Measurements from ENCODE around the gene ZNF598. TPM values are rescaled to one million over a fixed set of nuclear protein-coding genes. Genes with fewer than 3 reads are reported as not detected.
"Not testable (repeated sequence)": the region's sequence is repeated elsewhere in the genome, so short reads cannot be mapped to it uniquely, and the experiment has no call there.

The ZNF598 gene
- total RNA-seq, 1 experiment from 2014 or later: 89.3 TPM

- in situ Hi-C loops (cut with HindIII; ENCODE audit: low pct_unique_long_range_greater_than_20kb, low sequenced_read_pairs): loop anchor here (25.0 kb wide), 1 partner anchor 469 kb away; the partner anchor contains the start of genes AMDHD2 and ATP6V0C
- DNase-seq (ENCODE audit: low read depth): peak; percentile 86
Measured at GRCh38 chr16:2042986-2043666, 33.5 kb upstream of the ZNF598 start.

GRCh38 chr16:2042171-2042985 is 32.8 kb upstream of the ZNF598 start:
- DNase-seq (ENCODE audit: low read depth): no peak
- in situ Hi-C loops (cut with HindIII; ENCODE audit: low pct_unique_long_range_greater_than_20kb, low sequenced_read_pairs): loop anchor here (25.0 kb wide), 1 partner anchor 470 kb away; the partner anchor contains the start of genes AMDHD2 and ATP6V0C

GRCh38 chr16:2040787-2041522 is 31.3 kb upstream of the ZNF598 start:
- peak; percentile 85 for DNase-seq (ENCODE audit: low read depth)

GRCh38 chr16:2040041-2040786 is 30.6 kb upstream of the ZNF598 start:
- in situ Hi-C loops (cut with HindIII; ENCODE audit: low pct_unique_long_range_greater_than_20kb, low sequenced_read_pairs): loop anchor here (25.0 kb wide), 1 partner anchor 472 kb away; the partner anchor contains the start of genes AMDHD2 and ATP6V0C
- DNase-seq (ENCODE audit: low read depth): no peak

More at GRCh38 chr16:2040787-2041522, 31.3 kb upstream of the ZNF598 start:
- in situ Hi-C loops (cut with HindIII; ENCODE audit: low pct_unique_long_range_greater_than_20kb, low sequenced_read_pairs): loop anchor here (25.0 kb wide), 1 partner anchor 471 kb away; the partner anchor contains the start of genes AMDHD2 and ATP6V0C

- DNase-seq (ENCODE audit: low read depth): no peak
Measured at GRCh38 chr16:2039274-2040031, 29.8 kb upstream of the ZNF598 start.

GRCh38 chr16:2038382-2039231 is 29.0 kb upstream of the ZNF598 start:
- in situ Hi-C loops (cut with HindIII; ENCODE audit: low pct_unique_long_range_greater_than_20kb, low sequenced_read_pairs): loop anchor here (25.0 kb wide), 1 partner anchor 474 kb away; the partner anchor contains the start of genes AMDHD2 and ATP6V0C
- DNase-seq (ENCODE audit: low read depth): no peak

More at GRCh38 chr16:2039274-2040031, 29.8 kb upstream of the ZNF598 start:
- in situ Hi-C loops (cut with HindIII; ENCODE audit: low pct_unique_long_range_greater_than_20kb, low sequenced_read_pairs): loop anchor here (25.0 kb wide), 1 partner anchor 473 kb away; the partner anchor contains the start of genes AMDHD2 and ATP6V0C

- in situ Hi-C loops (cut with HindIII; ENCODE audit: low pct_unique_long_range_greater_than_20kb, low sequenced_read_pairs): loop anchor here (25.0 kb wide), 1 partner anchor 474 kb away; the partner anchor contains the start of genes AMDHD2 and ATP6V0C
- DNase-seq (ENCODE audit: low read depth): no peak
Measured at GRCh38 chr16:2037647-2038381, 28.2 kb upstream of the ZNF598 start.

GRCh38 chr16:2037115-2037514 is 27.5 kb upstream of the ZNF598 start:
- in situ Hi-C loops (cut with HindIII; ENCODE audit: low pct_unique_long_range_greater_than_20kb, low sequenced_read_pairs): loop anchor here (25.0 kb wide), 1 partner anchor 475 kb away; the partner anchor contains the start of genes AMDHD2 and ATP6V0C
- DNase-seq (ENCODE audit: low read depth): no peak

GRCh38 chr16:2036200-2036966 is 26.8 kb upstream of the ZNF598 start:
- no peak for DNase-seq (ENCODE audit: low read depth)
- in situ Hi-C loops (cut with HindIII; ENCODE audit: low pct_unique_long_range_greater_than_20kb, low sequenced_read_pairs): loop anchor here (25.0 kb wide), 1 partner anchor 476 kb away; the partner anchor contains the start of genes AMDHD2 and ATP6V0C

- in situ Hi-C loops (cut with HindIII; ENCODE audit: low pct_unique_long_range_greater_than_20kb, low sequenced_read_pairs): loop anchor here (25.0 kb wide), 1 partner anchor 477 kb away; the partner anchor contains the start of genes AMDHD2 and ATP6V0C
- DNase-seq (ENCODE audit: low read depth): no peak
Measured at GRCh38 chr16:2035431-2036199, 26.0 kb upstream of the ZNF598 start.

GRCh38 chr16:2034696-2035430 is 25.2 kb upstream of the ZNF598 start:
- in situ Hi-C loops (cut with HindIII; ENCODE audit: low pct_unique_long_range_greater_than_20kb, low sequenced_read_pairs): loop anchor here (25.0 kb wide), 1 partner anchor 477 kb away; the partner anchor contains the start of genes AMDHD2 and ATP6V0C
- DNase-seq (ENCODE audit: low read depth): no peak

- in situ Hi-C loops (cut with HindIII; ENCODE audit: low pct_unique_long_range_greater_than_20kb, low sequenced_read_pairs): loop anchor here (25.0 kb wide), 1 partner anchor 478 kb away; the partner anchor contains the start of genes AMDHD2 and ATP6V0C
- DNase-seq (ENCODE audit: low read depth): not testable (repeated sequence)
Measured at GRCh38 chr16:2033909-2034695, 24.5 kb upstream of the ZNF598 start.
